ENCODE results near the gene SSBP3.

DNA sequence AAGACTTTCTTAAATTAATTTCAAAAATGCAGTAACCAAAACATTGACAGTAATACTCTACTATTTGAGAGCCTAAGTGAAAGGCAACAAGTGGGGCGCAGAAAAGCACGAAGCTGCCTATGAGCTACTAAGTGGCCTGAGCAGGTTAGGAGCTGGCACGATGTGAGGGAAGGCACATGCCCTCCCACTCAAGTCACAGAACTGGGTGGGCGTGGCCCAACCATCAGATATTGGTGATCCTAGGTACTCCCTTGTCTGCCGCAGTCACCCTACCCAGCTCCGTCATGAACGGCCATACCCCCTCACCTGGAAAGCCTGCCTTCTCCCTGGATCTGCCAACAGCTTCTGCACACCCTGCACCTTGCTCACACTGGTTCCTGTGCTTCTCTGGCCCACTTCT, 40.8 kb downstream of the SSBP3 start:
- TF ChIP-seq ARNTL (CRISPR knock-in tag; IDR thresholded peaks at IDR 0.05; ENCODE audit: borderline replicate concordance, low read depth) (no peak), OSR1 (CRISPR knock-in tag; IDR thresholded peaks at IDR 0.05) (no peak), CREB5 (CRISPR knock-in tag; IDR thresholded peaks at IDR 0.05; ENCODE audit: low read depth) (no peak), GLIS3 (CRISPR knock-in tag; IDR thresholded peaks at IDR 0.05) (no peak), ZNF70 (CRISPR knock-in tag; IDR thresholded peaks at IDR 0.05) (no peak), POU6F1 (CRISPR knock-in tag; IDR thresholded peaks at IDR 0.05; ENCODE audit: borderline replicate concordance, low read depth) (no peak), TCF4 (CRISPR knock-in tag; IDR thresholded peaks at IDR 0.05; ENCODE audit: borderline replicate concordance) (no peak), ZFP30 (CRISPR knock-in tag; IDR thresholded peaks at IDR 0.05) (no peak)
- TF ChIP-seq, protein P1, sequence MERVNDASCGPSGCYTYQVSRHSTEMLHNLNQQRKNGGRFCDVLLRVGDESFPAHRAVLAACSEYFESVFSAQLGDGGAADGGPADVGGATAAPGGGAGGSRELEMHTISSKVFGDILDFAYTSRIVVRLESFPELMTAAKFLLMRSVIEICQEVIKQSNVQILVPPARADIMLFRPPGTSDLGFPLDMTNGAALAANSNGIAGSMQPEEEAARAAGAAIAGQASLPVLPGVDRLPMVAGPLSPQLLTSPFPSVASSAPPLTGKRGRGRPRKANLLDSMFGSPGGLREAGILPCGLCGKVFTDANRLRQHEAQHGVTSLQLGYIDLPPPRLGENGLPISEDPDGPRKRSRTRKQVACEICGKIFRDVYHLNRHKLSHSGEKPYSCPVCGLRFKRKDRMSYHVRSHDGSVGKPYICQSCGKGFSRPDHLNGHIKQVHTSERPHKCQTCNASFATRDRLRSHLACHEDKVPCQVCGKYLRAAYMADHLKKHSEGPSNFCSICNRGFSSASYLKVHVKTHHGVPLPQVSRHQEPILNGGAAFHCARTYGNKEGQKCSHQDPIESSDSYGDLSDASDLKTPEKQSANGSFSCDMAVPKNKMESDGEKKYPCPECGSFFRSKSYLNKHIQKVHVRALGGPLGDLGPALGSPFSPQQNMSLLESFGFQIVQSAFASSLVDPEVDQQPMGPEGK (CRISPR knock-in tag; IDR thresholded peaks at IDR 0.05; ENCODE audit: borderline replicate concordance), result no peak

Data from SK-N-SH treated with all-trans-retinoic acid at 6 μM for 48 hours (cell line).